Amygdala (tissue), 56 donors: ENCODE results near the gene LIMS4.
"Not testable (repeated sequence)": the region's sequence is repeated elsewhere in the genome, so short reads cannot be mapped to it uniquely, and the experiment has no call there.

Experiments
- DNase-seq, 56 donors: peaks; one replicate each; lab custom pipeline; 2025; lab: John Stamatoyannopoulos, UW

Gene LIMS4

GRCh38 chr2:110472171-110473058, at the start of gene LIMS4:
TSS of gene LIMS4 (minus strand) at chr2:110472816. CDS start at chr2:110472778, 38 bp downstream.
- not testable (repeated sequence) for DNase-seq

GRCh38 chr2:110499755-110500377, 27.2 kb upstream of the LIMS4 start:
- not testable (repeated sequence) for DNase-seq

GRCh38 chr2:110496027-110496426, 23.4 kb upstream of the LIMS4 start:
- not testable (repeated sequence) for DNase-seq

- not testable (repeated sequence) for DNase-seq
These were observed 21.9 kb upstream of the LIMS4 start for GRCh38 chr2:110494488-110494887.

GRCh38 chr2:110488991-110489390, 16.4 kb upstream of the LIMS4 start:
- not testable (repeated sequence) for DNase-seq

GRCh38 chr2:110482697-110483096, 10.1 kb upstream of the LIMS4 start:
- not testable (repeated sequence) for DNase-seq

DNA sequence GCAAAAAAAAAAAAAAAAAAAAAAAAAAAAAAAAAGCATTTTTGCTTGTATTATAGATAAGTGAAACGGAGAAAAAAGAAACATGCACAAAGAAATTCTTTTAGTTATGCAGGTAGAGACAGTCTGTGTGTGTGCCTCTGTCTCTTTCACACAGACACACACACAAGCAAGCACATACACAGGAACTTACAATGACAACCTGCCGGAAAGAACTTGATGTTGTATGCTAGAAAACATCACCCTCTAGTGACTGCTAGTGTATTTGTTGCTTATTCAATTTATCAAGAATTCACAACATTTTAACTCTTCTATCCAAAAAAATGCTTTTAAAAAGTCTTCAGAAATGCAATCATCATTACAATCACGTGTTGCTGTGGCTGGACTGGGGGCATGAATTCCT, 8.6 kb upstream of the LIMS4 start:
- DNase-seq = not testable (repeated sequence)

GRCh38 chr2:110480084-110480483, 7.5 kb upstream of the LIMS4 start:
- not testable (repeated sequence) for DNase-seq

- DNase-seq = not testable (repeated sequence)
These were observed 4.8 kb upstream of the LIMS4 start for GRCh38 chr2:110477370-110477769.

DNA sequence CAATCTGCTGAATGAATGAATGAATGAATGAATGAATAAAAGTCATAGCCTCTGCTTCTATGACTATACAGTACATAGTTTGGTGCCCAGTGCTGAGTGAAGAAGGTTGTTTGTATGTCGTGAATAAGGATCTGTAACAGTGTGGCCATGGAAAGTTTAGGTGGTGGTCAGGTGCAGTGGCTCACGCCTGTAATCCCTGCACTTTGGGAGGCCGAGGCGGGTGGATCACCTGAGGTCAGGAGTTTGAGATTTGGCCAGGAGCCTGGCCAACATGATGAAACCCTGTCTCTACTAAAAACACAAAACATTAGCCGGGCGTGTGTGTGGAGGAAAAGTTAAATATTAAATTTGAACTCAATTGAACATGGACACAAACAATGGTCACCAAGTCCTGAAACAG, 4.3 kb upstream of the LIMS4 start:
- DNase-seq = not testable (repeated sequence)

DNA sequence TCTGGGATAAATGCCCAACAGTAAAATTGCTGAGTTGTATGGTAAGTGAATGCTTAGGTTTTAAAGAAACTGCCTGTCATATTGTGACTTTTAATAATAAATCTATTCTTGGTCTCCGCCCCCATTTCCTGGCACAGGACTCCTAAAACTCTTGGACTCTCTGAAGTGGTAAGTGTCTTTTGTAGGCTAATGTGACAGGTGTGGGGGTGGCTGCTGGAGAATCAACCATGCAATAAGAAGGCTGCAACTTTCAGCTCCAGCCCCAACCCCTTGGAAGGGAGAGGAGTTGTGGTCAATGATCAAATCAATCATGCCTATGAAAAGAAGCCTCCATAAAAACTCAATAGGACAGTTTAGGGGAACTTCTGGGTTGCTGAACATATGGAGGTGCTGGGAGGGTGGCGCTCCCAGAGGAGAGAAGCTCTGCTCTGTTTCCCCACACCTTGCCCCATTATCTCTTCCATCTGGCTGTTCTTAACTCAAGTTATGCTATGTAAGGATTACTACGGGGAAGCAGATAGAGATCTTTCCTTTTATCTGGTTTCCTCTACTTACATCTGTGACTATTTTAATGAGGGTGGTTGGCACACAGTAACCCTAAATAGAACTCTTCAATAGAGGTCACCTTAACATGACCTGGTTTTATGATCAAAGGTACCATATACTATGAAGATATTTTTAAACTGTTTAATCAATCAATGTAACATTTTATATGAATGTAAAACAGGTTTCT, 3.2 kb upstream of the LIMS4 start:
- DNase-seq = not testable (repeated sequence)

DNA sequence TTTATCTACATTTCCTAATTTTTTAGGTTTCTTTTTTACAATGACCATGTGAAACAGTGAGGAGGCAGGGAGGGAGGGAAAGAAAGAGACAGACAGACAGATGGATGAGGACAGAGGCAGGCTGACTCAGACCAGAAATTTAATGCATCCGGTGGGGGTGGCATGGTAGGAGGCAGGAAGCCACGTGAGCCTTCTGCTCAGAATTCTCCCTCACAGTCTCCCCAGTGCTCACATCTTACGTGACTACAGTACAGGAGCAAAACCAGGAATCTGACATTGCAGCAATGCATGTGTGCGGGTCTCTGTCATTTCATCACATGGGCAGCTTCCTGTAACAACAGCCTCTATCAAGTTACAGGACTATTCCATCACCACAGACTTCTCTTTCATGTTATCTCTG, 2.3 kb upstream of the LIMS4 start:
- DNase-seq = not testable (repeated sequence)

DNA sequence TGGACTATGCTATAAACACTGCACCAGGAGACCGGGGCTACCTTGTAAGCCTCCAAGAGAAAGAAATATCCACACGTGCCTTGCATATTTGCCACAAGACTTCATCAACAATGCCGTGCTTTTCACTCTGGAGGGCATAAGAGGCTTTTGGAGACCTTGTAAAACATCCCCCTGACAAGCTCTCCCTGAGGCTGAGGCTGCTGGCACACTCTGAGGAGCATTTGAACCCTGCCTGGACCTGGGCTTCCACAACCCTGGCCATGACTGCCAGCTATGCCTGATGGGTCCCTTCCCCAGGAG, 393 bp upstream of the LIMS4 start:
- not testable (repeated sequence) for DNase-seq

GRCh38 chr2:110468921-110469320, 3.7 kb downstream of the LIMS4 start:
- not testable (repeated sequence) for DNase-seq

DNA sequence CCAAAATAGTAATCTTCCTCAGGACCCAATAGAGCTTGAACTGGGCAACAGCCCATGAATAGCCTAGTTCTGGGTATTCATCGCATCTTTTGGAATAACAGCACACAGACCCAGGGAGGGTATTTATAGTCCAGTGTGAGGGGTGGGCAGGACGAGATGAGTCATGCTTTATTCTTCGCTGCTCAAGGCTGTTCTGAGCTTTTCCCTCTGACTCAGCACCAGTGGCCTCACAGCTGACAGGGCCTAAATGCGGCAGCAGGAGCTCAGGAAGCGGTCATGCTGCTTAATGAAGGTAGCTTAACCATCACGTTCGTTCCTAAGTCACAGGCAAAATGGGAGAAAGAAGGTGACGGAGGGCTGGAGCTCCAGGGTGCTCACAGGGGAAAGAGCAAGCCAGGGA, 7.3 kb downstream of the LIMS4 start:
- not testable (repeated sequence) for DNase-seq

DNA sequence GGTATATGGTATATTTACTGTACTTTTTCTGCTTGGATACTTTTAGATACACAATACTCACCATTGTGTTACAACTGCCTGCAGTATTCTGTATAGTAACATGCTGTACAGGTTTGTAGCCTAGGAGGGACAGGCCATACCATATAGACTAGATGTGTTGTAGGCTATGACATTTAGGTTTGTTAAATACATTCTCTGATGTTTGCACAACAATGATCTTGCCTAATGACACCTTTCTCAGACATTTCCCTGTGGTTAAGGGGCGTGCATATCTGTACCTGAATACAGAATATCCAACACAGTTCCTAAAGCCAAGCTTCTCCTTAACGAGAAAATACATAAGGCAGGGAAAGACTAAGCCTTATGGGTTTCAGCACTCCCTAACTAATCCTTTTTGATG, 10.2 kb downstream of the LIMS4 start:
- not testable (repeated sequence) for DNase-seq

- DNase-seq = not testable (repeated sequence)
These were observed 12.3 kb downstream of the LIMS4 start for GRCh38 chr2:110460318-110460717.

DNA sequence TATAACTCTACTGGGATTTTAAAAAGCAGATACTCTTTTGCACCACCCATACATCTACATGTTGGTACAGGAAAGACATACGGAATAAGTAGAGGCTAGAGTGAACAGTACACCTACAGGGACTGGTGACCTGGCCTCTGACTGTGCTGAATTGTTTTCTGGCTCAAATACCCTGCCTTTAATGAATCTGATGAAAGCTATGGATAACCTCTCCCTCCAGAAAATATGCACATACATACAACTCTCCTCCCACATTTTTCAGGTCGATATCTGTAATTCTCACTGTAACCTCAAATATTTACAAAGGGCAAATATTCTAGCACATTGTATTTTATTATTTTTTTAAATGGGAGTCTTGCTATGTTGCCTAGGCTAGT, 15.4 kb downstream of the LIMS4 start:
- not testable (repeated sequence) for DNase-seq

DNA sequence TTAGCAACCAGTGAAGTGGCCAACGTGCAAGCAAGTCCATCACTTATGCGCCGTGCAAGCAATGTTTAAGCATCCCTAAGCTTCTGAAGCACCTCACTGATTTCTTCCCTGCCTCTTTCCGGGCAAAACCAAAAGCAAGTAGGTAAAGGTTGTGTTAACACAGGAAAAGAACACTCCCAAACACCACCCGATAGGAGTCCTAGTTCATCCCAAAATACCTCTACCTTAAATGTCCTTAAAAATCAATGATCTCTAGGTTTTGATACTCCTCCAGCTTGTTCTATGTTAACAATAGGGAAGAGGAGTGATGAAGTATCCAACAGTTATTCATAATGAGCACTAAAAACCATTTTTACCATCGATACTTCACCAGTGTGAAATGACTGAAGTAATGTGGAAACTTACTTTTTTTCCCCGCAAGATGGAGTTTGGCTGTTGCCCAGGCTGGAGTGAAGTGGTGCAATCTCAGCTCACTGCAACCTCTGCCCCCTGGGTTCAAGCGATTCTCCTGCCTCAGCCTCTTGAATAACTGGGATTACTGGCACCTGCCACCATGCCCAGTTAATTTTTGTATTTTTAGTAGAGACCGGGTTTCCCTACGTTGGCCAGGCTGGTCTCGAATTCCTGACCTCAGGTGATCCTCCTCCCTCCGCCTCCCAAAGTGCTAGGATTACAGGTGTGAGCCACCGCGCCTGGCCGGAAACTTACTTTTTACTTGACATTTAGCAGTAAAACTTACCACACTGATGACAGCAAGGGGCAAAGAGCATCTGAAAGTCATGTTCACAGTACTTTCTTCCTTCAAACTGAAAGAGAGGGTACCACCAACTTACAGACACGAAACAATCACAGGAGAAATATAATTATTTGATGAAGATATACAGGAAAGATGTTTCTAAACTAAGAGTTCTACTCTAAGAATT, 16.1 kb downstream of the LIMS4 start:
- DNase-seq = not testable (repeated sequence)

DNA sequence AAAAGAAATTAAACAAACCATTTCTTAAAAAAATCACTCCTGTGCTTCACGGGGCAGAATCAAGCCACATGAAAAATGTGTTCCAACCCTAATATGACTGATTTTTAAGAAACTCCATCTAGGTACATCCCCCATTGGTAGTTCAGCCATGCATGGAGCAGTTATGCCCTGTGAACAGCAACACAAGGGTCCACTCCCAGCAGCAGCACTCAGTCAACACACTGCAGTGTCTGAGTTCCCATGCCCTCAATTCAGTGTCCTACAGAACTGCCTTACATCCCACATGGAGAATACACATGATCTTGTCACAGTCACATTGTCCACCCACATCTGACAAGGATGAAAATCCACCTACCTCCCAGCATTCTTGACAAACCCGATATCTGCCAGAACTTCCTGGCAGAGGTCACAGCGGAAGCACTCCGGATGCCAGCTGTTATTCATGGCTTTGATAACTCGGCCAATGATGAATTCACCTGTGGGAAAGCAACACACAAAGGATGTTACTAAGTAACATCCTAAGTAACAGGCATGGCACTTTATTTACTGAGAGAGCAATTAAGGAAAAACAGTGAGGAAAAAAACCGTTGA, 17.4 kb downstream of the LIMS4 start:
- DNase-seq = not testable (repeated sequence)
